Parathyroid adenoma (tissue), 2 donors: Measurements from ENCODE around the gene TNS3.

Experiments
- H2AFZ ChIP-seq: fragments of 300-600 bp; sonication (generic); one replicate; pipeline ENCODE4 v1.7.0; 2017; ENCODE audit warnings: antibody characterized with exemption, mild to moderate bottlenecking
- H3K27ac ChIP-seq: fragments of 300-600 bp; sonication (generic); one replicate; pipeline ENCODE4 v1.7.0; 2017
- H3K27me3 ChIP-seq: fragments of 300-600 bp; sonication (generic); one replicate; pipeline ENCODE4 v1.7.0; 2017; ENCODE audit warnings: low read length; ENCODE audit not compliant: control insufficient read depth, insufficient read depth
- H3K36me3 ChIP-seq: fragments of 300-600 bp; sonication (generic); one replicate; pipeline ENCODE4 v1.7.0; 2017; ENCODE audit warnings: low read length; ENCODE audit not compliant: control insufficient read depth, insufficient read depth
- H3K4me1 ChIP-seq: fragments of 300-600 bp; sonication (generic); one replicate; pipeline ENCODE4 v1.7.0; 2017; ENCODE audit warnings: control low read depth
- H3K4me2 ChIP-seq: fragments of 300-600 bp; sonication (generic); one replicate; pipeline ENCODE4 v1.7.0; 2017; ENCODE audit warnings: low read length
- H3K4me3 ChIP-seq: fragments of 300-600 bp; sonication (generic); one replicate; pipeline ENCODE4 v1.7.0; 2017; ENCODE audit warnings: low read depth, low read length
- H3K79me2 ChIP-seq: fragments of 300-600 bp; sonication (generic); one replicate; pipeline ENCODE4 v1.7.0; 2017; ENCODE audit warnings: control low read depth
- H3K9ac ChIP-seq: fragments of 300-600 bp; sonication (generic); one replicate; pipeline ENCODE4 v1.7.0; 2017; ENCODE audit warnings: mild to moderate bottlenecking
- H3K9me3 ChIP-seq: fragments of 300-600 bp; sonication (generic); one replicate; pipeline ENCODE4 v1.7.0; 2017; ENCODE audit warnings: low read length; ENCODE audit not compliant: control insufficient read depth
- TF ChIP-seq, protein P1 (sequence below): fragments of 300-600 bp; sonication (generic); IDR thresholded peaks from one replicate; pipeline ENCODE4 v1.7.0; 2017; ENCODE audit warnings: antibody characterized with exemption, mild to moderate bottlenecking
- donor health status: primary hyperparathyroidism.

TNS3 gene

DNA sequence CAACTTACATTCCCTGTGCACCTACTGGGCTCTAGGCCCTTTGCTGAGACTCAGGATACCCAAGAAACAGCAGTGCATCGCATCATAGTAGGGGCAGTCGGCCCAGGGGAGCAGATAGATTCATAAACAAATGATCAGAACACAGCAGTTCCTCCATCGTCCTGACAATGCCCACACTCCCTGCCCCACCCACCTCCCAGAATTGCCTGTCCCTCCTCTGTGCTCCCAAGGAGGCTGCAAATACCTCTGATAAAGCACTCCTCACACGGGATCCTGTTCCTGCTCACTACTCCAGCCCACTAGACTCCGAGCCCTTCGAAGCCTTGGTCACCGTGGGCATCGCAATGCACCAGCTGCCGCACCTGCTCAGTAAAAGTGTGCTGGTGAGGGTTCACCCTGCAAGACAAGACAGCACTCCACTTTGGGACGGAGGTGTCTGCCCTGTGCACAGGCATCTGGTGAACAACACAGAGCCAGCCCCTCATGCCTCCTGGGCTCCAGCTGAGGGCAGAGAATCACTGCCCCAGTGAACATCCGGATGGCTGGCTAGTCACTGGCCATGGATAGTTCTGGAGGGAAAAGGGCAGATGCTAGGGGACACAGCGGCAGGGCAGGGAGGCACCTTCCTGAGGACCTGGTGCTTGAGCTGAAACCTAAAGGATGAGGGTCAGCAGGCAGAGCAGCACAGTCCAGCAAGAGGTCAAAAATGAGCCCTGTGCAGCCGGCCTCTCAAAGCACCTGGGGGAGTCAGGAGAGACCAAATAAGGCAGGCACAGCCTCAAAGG is 60.7 kb downstream of the TNS3 start:
- H3K9ac ChIP-seq = no peak overlapping the region
- no peak overlapping the region for H3K4me3 ChIP-seq
- no peaks in the 10 kb centered on the region for H3K27me3 ChIP-seq
- no peaks in the 10 kb centered on the region for H3K4me1 ChIP-seq
- H3K36me3 ChIP-seq = no peaks in the 10 kb centered on the region
- H3K27ac ChIP-seq = no peak overlapping the region
- H2AFZ ChIP-seq = no peak overlapping the region
- TF ChIP-seq, protein P1, sequence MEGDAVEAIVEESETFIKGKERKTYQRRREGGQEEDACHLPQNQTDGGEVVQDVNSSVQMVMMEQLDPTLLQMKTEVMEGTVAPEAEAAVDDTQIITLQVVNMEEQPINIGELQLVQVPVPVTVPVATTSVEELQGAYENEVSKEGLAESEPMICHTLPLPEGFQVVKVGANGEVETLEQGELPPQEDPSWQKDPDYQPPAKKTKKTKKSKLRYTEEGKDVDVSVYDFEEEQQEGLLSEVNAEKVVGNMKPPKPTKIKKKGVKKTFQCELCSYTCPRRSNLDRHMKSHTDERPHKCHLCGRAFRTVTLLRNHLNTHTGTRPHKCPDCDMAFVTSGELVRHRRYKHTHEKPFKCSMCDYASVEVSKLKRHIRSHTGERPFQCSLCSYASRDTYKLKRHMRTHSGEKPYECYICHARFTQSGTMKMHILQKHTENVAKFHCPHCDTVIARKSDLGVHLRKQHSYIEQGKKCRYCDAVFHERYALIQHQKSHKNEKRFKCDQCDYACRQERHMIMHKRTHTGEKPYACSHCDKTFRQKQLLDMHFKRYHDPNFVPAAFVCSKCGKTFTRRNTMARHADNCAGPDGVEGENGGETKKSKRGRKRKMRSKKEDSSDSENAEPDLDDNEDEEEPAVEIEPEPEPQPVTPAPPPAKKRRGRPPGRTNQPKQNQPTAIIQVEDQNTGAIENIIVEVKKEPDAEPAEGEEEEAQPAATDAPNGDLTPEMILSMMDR = no peak
- H3K4me2 ChIP-seq = no peak overlapping the region
- no peaks in the 10 kb centered on the region for H3K9me3 ChIP-seq
- peaks cover 34% of the 10 kb centered on the region for H3K79me2 ChIP-seq

DNA sequence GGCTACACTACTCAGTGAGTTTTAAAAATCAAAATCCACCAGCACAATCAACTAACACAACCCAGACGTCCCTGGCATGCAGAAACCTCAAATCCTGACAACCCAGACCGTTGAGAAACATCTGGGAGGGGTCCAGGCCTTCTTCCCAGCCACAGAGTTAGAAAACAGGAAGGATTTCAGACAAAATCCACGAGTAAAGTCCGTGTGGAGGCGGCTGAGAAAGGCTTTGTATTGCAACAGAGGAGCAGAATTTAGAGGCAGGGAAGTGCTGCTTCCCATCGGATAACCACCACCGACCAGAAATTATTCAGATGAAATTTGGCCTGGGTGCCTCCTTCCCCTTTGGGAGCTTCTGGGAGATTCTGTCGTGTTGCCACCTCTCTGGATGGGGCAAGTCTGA is 61.5 kb downstream of the TNS3 start:
- TF ChIP-seq, protein P1 = no peak
- Histone ChIP-seq H3K4me3 (no peak overlapping the region), H3K27me3 (no peaks in the 10 kb centered on the region), H3K9ac (no peak overlapping the region), H3K36me3 (no peaks in the 10 kb centered on the region), H3K9me3 (no peaks in the 10 kb centered on the region), H3K79me2 (peaks cover 32% of the 10 kb centered on the region), H3K27ac (no peak overlapping the region), H3K4me2 (no peak overlapping the region), H2AFZ (no peak overlapping the region), H3K4me1 (no peaks in the 10 kb centered on the region)

DNA sequence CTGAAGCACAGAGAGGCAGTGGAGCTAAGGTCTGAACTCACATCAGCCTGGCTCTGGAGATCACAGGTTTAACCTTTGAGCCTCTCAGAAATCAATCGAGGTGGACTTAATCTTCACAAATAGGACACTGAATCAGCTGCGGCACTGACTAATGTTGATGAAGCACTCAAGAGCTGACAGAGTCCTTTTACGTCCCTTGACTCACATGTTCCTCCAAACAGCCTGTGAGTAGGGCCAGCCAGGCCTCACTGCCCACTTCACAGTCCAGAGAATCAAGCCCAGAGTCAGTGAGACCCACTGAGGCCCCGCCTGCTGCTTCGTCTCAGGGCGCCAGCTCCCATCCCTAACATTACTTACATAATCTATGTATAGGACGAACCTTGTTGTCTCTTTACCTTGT is 63.1 kb downstream of the TNS3 start:
- H3K4me1 ChIP-seq = peaks cover 2% of the 10 kb centered on the region

DNA sequence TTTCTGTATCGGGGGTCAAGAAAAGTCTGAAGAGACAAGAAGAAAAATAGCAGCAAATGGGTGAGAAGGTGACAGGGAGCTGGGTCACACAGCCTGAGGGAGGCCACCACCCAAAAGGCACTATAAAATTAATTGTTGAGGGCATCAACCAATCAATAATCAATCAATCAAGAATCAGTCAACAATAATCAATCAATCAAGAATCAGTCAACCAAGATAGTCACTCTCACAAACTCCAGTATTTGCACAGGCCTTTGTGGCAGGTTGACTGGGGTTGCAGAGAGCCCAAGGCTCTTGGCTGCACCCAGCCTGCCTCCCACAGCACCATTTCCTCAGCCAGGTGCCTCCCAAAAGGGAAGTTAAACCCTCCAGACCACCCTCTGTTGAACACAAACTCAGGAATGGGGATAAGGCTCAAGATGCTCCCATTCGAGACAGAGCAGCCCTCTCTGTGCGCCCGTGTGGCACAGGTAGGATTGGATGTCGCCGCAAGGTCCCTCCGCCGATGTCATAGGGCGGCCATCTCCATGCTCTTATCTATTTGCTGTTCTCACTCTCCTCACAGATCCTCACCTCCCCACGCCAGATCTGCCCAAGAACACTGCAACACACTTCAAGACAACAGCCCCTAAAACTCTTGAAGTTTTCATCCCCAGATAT is 64.0 kb downstream of the TNS3 start:
- peaks cover 2% of the 10 kb centered on the region for H3K4me1 ChIP-seq

More for the DNA sequence above, 63.1 kb downstream of the TNS3 start:
- H3K4me2 ChIP-seq = no peak overlapping the region
- H3K27me3 ChIP-seq = no peaks in the 10 kb centered on the region
- peaks cover 30% of the 10 kb centered on the region for H3K79me2 ChIP-seq
- H2AFZ ChIP-seq = no peak overlapping the region
- H3K9me3 ChIP-seq = no peaks in the 10 kb centered on the region
- TF ChIP-seq, protein P1 = no peak
- H3K4me3 ChIP-seq = no peak overlapping the region
- no peaks in the 10 kb centered on the region for H3K36me3 ChIP-seq
- H3K9ac ChIP-seq = no peak overlapping the region
- H3K27ac ChIP-seq = no peak overlapping the region

More for the DNA sequence above, 64.0 kb downstream of the TNS3 start:
- Histone ChIP-seq H2AFZ (no peak overlapping the region), H3K9me3 (no peaks in the 10 kb centered on the region), H3K79me2 (peaks cover 22% of the 10 kb centered on the region), H3K9ac (no peak overlapping the region), H3K27ac (no peak overlapping the region), H3K4me2 (no peak overlapping the region), H3K27me3 (no peaks in the 10 kb centered on the region), H3K4me3 (no peak overlapping the region), H3K36me3 (no peaks in the 10 kb centered on the region)
- TF ChIP-seq, protein P1 = no peak
